GM21529 (cell line): ENCODE results near the gene KSR2.
"Not testable (repeated sequence)": the region's sequence is repeated elsewhere in the genome, so short reads cannot be mapped to it uniquely, and the experiment has no call there.

Experiments
- ATAC-seq: cut with Tn5 transposase; IDR thresholded peaks from one replicate; pipeline ENCODE4 v1.9.1; 2021; ENCODE audit not compliant: unreplicated experiment

The KSR2 gene

DNA sequence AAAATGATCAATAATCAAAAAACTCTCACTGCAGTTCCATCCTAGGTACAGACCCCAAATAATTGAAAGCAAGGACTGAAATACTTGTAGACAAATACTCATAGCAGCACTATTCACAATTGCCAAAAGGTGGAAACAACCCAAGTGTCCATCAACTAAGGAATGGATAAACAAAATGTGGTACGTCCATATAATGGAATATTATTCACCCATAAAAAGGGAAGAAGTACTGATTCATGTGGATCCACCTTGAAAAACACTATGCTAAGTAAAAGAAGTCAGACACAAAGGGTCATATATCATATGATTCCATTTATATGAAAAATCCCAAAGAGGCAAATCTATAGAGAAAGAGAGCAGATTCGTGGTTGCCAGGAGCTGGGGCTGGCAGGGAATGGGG lies 202.8 kb downstream of the KSR2 start:
- ATAC-seq: no peak

DNA sequence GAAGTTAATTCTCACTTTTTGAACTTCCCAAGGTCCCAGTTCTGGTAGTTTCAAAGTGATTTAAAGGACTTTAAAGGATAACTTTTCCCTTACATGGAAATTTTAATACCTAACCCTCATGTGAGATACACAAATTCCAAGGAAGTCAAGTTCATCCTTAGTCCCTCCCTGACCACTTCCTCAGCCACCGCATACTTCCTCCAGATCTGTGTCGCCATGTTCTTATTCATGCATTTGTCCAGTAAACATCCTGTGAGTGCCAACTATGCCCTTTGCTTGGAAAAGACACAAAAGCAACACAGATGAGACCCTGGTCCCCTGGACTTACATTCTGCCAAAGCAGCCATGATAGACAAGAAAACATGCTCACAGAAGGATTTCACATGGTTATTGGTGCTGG lies 206.6 kb downstream of the KSR2 start:
- no peak for ATAC-seq

DNA sequence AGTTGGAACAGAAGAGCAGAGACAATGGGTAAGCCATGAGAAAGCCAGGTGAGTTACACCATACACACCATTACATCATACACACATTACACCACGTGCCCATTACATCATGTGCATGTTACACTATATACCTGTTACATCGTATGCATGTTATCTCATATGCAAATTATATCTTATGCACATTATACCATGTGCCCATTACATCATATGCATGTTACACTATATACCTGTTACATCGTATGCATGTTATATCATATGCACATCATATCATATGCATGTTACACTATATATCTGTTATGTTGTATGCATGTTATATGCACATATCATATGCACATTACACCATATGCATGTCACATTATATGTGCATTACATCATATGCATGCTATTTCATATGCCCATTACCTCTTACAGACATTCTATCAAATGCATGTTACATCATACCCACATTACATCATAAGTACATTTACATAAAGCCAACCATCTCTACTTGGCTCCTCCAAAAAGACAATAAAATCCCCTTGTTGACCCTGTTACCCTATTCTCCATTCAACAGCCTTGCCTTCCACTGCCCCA lies 207.2 kb downstream of the KSR2 start:
- ATAC-seq: no peak

DNA sequence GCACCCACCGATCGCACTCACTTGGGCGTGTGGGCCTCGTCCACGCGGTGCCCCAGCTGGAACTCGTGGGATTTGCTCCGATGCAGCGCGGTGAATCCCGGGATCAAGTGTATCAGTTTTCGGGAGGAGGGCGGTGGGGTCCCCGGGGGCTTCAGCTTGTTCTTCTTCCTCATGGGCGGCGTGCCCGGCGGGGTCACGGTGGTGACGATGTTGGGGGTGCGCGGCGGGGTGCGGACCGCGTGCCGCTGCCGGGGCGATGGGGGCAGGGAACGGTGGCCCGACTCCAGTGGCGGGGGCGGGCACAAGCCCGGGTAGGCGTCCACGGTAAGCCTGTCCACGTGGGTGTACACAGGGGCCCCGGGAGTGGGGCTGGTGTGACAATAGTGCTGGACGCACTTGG lies 207.8 kb downstream of the KSR2 start:
- ATAC-seq: no peak

DNA sequence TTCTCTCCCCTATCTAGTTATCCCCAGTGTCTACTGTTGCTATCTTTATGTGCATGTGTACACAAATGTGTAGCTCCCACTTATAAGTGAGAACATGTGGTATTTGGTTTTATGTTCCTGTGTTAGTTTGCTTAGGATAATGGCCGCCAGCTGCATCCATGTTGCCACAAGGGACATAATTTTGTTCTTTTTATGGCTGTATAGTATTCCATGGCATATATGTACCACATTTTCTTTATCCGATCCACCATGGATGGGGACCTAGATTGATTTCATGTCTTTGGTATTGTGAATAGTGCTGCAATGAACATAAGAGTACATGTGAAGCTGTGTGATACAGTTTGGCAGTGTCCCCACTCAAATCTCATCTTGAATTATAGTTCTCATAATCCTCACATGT lies 218.1 kb downstream of the KSR2 start:
- ATAC-seq: no peak

DNA sequence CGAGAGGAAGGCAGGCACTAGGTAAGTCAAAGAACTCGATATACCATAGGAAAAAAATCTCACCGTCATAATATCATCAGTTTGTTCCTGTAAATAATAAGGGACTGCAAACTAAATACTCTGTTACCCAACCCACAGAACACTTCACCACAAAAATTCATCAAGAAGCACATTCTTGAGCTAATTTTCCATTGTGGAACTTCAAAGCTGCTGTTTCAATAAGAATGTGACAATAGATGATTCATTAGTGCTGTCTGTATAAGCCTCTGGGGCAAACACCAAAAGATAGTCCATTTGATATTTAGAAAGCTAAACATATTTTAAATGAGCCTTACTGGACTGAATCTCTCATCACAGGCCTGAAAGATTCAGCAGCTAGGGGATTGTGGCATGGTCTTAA lies 219.4 kb downstream of the KSR2 start:
- ATAC-seq: no peak

DNA sequence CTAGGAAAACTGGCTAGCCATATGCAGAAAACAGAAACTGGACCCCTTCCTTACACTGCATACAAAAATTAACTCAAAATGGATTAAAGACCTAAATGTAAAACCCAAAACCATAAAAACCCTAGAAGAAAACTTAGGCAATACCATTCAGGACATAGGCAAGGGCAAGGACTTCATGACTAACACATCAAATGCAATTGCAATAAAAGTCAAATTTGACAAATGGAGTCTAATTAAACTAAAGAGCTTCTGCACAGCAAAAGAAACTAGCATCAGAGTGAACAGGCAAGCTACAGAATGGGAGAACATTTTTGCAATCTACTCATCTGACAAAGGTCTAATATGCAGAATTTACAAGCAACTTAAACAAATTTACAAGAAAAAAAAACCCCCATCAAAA lies 222.4 kb downstream of the KSR2 start:
- ATAC-seq: not testable (repeated sequence)

DNA sequence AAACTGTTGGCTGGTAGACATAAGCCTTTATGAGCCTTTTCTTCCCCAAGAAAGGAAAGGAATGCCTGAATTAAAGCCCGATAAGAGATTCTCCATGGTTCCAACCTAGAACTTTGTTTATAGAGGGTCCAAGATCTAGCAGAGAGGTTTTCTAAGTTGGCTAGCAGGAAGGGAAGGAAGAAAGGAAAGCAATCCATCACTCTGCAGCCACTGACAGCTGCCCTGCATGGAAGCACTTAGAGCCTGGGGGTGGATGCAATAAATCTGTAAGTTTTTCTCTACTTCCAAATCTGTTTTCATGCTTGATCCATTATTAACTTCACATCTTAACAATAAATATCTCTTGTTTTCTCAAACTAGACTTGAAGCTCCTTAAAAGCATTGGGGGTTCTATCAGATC lies 224.4 kb downstream of the KSR2 start:
- no peak for ATAC-seq

DNA sequence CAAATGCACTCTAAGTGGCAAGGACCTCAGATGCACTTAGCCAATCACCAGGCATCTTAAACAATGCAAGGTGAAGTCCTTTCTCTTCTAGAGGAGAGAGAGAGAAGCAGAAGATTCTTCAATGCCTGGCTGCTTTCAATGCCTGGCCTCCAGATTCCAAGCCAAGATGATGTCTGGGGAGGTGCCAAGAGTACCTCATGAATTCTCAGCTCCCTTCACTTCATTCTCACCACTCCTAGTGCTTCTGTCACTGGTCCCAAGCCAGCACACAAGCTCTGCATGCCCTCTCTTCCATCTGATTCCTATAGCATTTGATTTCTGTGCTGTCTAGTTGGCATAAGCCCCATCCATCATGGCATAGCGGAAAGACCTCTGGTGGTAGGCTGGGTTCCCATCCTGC lies 225.0 kb downstream of the KSR2 start:
- ATAC-seq: no peak

DNA sequence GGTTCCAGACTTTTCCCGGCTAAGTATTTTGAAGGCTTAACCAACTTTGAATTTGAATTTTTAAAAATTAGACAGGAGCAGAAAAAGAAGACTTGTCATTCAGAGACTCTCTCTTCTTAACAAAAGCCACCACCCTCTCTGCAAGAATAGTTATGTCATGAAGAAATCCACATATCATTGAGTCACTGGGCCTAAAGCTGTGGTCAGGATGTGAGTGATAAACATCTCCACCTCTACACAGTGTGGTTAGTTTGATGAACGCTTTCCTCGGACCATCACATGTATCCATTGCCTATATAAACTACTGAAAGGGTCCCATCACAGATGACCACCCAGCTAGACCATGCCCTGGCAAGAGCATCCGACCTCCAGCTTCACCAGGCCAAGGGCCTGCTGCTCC lies 226.1 kb downstream of the KSR2 start:
- no peak for ATAC-seq

DNA sequence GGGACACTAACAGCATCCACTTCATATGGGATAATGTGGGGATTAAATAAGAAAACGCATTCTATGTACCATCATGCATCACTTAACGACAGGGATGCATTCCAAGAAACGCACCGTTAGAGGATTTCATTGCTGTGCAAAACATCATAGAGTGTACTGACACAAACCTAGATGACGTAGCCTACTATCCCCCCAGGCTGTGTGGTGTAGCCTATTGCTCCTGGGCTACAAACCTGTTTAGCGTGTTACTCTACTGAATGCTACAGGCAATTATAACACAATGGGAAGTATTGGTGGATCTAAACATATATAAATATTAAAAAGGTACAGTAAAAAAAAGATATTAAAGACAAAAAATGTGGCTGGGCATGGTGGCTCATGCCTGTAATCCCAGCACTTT lies 230.6 kb downstream of the KSR2 start:
- no peak for ATAC-seq

DNA sequence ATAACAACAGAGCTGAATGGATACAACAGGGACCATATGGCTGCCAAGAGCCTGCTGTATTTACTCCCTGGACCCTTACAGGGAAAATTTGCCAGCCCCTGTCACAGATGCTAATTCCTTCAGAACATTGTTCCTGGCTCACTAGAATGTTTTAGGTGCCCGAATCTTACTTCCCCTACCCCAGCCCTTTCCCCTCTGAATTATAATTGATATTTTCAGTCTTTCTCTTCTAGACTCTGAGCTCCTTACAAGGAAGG lies 235.3 kb downstream of the KSR2 start:
- no peak for ATAC-seq

DNA sequence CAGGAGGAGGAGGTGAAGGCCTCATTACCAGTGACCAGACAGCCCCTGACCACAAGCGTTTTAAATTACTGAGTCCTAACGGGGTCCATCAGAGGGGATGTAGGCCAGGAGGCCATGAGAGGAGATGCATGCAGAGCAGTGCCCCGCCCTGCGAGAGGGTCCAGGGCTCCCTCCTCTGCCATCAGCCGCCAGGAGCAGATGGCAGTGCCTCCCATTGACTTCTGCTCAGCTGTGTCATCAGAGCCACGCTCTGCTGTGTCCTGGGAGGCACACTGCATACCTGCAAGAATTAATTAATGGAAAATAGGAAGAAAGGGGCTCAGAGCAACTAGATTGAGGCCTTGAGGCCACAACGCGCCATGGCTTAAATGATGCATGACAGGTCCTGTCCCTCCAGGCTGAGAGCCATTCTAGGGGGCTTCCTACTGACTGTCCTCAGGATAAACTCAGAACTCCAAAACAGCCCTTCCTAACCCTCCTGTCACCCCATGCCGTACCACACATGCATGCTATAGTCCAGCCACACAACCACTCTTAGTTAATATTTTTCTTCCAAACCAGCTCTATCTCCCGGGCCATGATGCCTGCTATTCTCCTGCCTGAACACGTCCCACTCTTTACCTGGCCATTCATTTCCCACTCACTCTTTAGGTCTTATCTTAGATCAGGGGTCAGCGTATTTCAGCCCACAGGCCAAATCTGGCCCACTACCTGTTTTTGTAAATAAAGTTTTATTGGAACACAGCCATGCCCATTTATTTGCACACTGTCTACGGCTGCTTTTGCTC lies 235.8 kb downstream of the KSR2 start:
- no peak for ATAC-seq

DNA sequence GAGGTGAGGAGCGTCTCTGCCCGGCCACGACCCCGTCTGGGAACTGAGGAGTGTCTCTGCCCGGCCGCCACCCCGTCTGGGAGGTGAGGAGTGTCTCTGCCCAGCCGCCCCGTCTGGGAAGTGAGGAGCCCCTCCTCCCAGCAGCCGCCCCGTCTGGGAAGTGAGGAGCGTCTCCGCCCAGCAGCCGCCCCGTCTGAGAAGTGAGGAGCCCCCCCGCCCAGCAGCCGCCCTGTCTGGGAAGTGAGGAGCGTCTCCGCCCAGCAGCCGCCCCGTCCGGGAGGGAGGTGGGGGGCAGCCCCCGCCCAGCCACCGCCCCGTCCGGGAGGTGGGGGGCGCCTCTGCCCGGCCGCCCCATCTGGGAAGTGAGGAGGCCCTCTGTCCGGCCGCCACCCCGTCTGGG lies 237.7 kb downstream of the KSR2 start:
- ATAC-seq: not testable (repeated sequence)

DNA sequence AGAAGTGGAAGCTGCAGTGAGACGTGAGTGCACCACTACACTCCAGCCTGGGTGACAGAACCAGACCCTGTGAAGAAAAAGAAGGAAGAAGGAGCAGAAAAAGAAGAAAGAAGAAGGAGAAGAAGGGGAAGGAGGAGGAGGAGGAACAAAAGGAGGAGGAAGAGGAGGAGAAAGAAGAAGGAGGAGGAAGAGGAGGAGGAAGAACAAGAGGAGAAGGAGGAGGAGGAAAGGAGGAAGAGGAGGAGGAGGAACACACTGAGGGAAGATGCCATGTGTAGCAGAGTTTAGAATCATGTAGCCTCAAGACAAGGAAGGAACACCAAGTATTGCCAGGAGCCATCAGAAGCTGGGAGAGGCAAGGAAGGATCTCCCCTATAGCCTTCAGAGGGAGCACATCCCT lies 241.5 kb downstream of the KSR2 start:
- ATAC-seq: no peak

DNA sequence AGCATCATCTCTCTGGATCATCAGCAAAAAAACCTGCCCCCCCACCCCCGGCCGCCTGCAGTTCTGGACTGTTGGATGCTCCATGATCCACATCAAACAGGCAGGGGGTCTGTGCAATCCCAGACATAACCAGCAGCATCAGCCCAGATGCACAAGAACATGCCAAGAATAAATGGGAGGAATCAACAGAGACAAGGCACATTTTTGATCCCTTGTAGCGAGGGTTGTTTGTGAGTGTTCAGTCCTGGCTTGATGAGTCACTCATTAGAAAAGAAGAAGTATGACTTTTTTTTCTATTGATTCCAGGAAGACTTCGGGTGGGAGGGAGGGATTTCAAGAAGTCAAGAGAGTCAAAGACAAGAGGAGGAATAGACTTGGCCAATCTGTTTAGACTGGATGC lies 244.2 kb downstream of the KSR2 start:
- ATAC-seq: no peak

DNA sequence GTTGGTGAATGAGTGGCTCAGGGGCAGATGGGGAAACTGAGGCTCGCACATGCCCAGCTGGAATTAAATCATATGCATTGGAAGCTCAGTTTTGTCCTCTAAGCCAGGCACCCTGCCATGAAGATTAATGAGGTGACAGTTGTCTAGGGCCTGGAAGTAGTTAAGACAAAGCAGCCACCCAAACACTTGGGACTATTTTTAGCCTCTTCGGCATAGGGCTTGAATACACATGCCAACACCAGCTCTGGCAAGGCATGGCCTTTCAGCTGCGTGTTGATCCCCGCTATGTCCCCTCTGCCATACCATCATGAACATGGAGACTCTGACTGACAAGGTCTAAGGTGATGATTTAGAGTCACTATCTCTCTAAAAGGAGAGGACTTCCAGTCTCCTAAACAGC lies 250.2 kb downstream of the KSR2 start:
- ATAC-seq: no peak

DNA sequence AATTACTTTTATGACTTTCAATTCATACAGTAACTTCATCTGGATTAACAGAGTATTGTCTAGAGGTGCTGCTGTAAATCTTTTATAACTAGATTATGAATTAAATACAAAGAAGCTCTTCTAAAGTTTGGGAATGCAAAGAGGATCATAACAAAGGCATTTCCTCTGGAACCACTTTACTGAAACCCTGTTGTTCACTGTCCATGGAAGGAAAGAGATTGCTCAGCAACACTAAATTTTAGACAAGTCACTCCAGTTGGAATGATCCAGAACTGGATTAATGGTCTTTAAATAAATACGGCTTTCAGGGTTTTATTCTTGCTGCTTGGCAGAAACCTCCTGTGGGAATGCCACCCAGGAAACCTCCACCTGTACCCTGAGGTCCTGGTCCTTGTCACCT lies 250.6 kb downstream of the KSR2 start:
- ATAC-seq: no peak

DNA sequence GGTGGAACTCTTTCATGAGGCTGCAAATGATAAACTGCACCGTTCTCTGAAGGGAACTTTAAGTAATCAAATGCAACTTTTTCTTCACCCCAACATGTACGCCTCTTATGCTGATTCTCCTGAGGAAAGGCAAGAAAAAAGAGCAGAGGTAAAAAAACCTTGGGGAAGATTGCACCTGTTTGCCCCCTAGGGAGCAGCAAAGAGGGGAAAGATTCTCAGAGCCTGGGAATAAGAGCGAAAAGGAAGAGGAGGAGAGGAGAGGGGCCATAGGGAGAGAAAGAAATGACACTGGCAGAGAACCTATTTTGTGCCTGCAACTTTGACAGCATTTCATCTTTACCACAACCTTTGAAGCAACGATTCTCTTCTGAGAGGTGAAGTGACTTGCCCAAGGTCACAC lies 254.6 kb downstream of the KSR2 start:
- no peak for ATAC-seq

DNA sequence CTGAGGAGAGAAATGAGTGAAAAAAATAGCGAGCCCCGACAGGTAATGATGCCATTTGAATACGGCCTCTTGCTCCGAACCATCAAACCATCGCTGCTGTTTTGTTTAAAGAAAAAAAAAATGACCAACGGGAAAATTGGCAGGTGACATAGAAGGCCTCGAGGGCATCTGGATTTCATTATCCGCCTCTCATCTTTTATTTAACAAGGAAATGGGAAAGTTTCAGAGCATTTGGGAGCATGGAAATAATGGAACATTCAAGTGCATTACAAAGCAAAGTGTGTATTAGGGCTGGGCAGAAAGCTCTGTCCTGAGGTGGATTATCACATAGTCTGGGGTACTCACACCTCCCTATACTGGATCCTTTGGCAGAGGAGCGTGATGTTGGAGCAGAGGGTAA lies 258.7 kb downstream of the KSR2 start:
- no peak for ATAC-seq

DNA sequence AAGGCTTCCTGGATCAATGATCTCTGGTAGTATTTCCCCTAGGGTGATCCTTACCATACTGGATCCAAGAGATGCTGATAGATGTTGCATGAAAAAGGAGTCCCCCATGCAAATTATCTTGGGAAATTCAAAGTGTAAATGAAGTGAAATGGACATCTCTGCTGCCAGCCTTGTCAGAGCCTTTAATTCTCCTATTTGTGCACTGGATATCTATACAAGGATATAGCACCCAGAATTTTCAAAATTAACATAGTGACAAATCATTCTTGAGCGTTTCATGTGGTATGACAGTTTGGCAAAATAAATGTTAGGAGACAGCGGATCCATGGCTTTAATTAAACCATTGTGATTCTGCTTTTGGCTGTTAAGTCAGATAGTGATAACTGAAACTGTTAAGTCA lies 260.9 kb downstream of the KSR2 start:
- no peak for ATAC-seq

DNA sequence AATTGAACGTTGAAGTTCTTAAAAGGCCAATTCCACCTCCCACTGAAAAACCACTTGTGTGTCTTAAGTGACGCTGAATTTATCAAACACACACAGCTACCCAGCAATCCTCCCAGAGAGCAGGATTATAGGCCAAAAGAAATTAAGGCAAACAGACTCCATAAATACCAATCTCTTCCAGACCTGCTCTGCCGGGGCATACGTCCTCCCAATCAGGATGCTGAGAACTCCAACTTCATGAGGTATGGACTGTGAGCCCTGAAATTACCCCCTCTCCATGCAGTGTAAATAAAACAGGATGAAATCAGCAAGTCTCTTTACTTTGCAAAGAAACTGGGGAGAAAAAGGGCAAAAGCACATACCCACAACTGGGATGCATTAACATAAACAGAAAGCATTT lies 265.2 kb downstream of the KSR2 start:
- ATAC-seq: no peak

DNA sequence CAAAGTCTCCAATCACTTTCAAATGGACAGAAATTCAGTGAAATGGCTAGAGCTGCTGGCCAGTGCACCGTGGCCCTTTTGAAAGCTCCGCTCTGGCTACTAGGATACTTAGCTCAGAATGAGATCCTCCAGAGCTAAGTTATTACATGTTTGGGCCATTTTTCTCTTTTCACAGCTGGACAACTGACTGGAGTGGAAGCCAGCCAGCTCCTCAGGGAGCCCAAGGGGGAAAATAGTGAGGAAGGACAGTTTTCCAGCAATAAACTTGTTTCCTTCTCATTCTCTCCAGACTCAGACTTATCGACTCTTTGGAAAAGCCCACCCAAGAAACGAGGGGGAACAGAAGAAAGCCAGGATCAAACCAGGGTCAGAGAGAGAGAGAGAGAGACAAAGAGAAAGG lies 266.0 kb downstream of the KSR2 start:
- ATAC-seq: no peak
